Kidney tubule cell (primary cell): ENCODE data around the gene LAMP2.
"Not testable (repeated sequence)": the region's sequence is repeated elsewhere in the genome, so short reads cannot be mapped to it uniquely, and the experiment has no call there.

Experiments
- DNase-seq: peaks from one replicate; pipeline ENCODE4 v3.0.0-alpha.2; 2018; ENCODE audit warnings: low spot score

Gene LAMP2

DNA sequence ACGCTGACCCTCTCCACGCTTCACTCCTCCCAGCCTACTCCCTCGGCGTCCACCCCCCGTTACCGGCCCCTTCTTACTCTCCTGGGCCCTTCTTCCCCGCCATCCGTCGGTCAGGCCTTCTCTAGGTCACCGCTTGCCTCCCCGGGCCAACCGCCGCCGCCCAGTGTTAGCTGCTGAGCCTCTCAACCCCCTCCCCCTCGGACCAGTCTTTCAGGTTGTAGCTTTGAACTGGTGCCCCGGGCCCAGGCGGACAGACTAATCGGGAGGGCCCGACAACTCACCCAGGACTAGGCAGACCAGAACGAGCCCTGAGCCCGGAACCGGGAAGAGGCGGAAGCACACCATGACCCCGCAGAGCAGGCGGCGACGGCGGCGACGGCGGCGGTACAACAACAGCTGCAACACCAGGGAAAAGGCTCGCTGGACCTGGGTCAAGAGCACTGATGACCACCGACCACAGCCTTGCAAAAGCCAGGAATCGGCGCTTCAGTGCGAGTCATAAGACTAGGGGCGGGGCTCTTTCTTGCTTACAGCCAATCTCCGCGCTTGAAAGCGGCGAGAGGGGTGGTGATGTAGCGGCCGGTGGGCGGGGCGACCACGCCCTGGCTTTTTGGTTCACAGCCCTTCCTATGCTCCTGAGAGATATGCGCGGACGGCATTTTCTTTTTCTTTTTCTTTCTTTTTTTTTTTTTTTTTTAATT is at the start of gene LAMP2:
Gene LAMP2, minus strand, starts transcription at position 472 of the 701 bp plus-strand sequence. Its CDS starts 127 bp downstream, at position 345.
- DNase-seq, result peak; percentile 88

DNA sequence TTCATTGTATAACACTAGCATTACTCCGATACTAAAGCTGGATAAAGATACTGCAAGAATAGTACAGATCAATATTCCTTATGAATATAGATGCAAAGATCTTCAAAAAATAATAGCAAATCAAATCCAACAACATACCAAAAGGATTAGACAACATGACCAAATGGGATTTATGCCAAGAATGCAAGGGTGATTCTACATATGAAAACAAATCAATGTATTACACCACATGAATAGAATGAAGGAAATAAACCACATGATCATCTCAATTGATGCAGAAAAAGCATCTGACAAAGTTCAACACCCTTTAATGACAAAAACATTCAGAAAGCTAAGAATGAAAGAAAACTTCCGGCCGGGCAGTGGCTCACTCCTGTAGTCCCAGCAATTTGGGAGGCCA is 48.8 kb upstream of the LAMP2 start:
- DNase-seq, result peak; percentile 88

- DNase-seq, result peak; percentile 42
These were observed 45.1 kb upstream of the LAMP2 start for GRCh38 chrX:120514236-120514635.

- DNase-seq, result peak; percentile 29
These were observed 43.5 kb upstream of the LAMP2 start for GRCh38 chrX:120512627-120513026.

DNA sequence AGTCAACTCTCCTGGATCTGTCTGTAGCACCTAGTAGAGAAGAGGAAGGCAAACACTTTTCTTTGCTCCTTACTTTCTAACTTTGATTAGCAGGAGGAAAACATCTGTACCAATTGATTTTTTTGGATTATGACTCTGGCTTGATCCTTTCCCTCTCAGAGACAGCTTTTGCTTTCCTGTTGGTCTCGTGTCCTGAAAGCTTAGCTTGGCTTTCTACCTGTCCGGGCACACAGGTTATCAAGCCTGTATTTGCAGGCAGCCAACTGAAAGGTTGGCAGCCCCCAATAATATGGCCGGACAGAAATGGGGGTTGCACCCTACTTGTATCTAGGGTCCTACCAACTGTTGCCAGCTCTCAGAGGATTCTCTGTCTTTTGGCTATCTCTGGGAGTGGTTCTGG is 43.1 kb upstream of the LAMP2 start:
- no peak for DNase-seq

DNA sequence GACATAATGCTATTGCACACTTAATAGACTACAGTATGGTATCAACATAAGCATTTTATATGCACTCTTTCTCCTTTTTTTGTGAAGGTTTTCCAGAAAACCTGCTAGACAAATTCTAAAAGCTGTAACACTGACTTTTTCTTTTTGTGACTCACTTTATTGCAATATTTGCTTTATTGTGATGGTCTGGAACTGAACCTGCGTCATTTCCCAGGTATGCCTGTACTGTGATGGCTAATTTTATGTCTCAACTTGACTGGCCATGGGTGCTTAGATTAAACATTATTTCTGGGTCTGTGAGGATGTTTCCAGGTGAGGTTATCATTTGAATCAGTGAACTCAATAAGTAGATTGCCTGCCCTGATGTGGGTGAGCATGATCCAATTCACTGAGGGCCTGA is 35.5 kb upstream of the LAMP2 start:
- no peak for DNase-seq

- no peak for DNase-seq
These were observed 30.4 kb upstream of the LAMP2 start for GRCh38 chrX:120499301-120500072.

DNA sequence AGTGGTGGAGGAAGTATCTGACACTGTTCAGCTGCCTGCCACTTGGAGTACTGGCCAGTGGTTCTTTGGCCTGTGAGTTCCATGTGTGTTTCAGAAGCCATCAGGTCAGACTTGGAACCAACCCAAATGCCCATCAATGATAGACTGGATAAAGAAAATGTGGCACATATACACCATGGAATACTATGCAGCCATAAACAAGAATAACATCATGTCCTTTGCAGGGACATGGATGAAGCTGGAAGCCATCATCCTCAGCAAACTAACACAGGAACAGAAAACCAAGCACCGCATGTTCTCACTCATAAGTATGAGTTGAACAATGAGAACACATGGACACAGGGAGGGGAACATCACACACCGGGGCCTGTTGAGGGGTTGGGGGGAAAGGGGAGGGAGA is 21.0 kb upstream of the LAMP2 start:
- DNase-seq, result not testable (repeated sequence)

GRCh38 chrX:120486786-120487185 is 17.7 kb upstream of the LAMP2 start:
- no peak for DNase-seq

- peak; percentile 85 for DNase-seq
These were observed 16.8 kb upstream of the LAMP2 start for GRCh38 chrX:120485638-120486520.

- no peak for DNase-seq
These were observed 16.2 kb upstream of the LAMP2 start for GRCh38 chrX:120485315-120485637.

- peak; percentile 93 for DNase-seq
These were observed 8.4 kb upstream of the LAMP2 start for GRCh38 chrX:120477453-120477852.

DNA sequence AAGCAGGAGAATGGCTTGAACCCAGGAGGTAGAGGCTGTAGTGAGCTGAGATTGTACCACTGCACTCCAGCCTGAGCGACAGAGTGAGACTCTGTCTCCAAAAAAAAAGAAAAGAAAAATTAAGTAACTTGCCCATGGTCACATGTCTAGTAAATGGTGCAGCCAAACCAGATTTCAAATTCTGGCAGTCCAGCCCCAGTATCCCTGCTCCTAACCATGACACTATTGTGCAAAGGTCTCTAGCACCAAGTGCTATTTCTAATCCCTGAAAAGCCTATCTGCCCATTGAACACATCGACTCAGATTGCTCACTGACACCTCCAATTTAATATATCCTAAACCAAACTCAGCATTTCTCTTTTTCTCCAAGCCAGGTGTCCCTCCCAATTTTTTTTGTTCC is 7.6 kb upstream of the LAMP2 start:
- no peak for DNase-seq

GRCh38 chrX:120475447-120475846 is 6.4 kb upstream of the LAMP2 start:
- peak; percentile 33 for DNase-seq

GRCh38 chrX:120474085-120474484 is 5.0 kb upstream of the LAMP2 start:
- no peak for DNase-seq

- not testable (repeated sequence) for DNase-seq
These were observed 561 bp upstream of the LAMP2 start for GRCh38 chrX:120469657-120470056.

GRCh38 chrX:120468479-120468824 is 644 bp downstream of the LAMP2 start:
- no peak for DNase-seq

GRCh38 chrX:120468071-120468470 is 1.0 kb downstream of the LAMP2 start:
- DNase-seq, result no peak

GRCh38 chrX:120464411-120464810 is 4.7 kb downstream of the LAMP2 start:
- DNase-seq, result no peak

GRCh38 chrX:120463241-120463640 is 5.9 kb downstream of the LAMP2 start:
- no peak for DNase-seq

DNA sequence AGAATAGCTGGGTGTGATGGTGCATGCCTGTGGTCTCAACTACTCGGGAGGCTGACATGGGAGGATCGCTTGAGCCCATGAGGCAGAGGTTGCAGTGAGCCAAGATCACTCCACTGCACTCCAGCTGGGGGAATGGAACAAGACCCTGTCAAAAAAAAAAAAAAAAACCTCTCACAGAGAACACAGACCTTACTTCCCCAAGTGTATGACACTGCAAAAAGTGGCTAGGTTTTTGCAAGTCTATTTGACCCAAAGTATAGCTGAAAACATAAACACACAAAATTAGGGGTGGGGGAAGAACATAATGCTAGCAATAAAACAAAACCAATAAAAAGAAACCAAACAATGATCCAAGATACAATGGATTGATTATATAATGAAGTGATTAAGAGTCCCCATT is 6.7 kb downstream of the LAMP2 start:
- no peak for DNase-seq

DNA sequence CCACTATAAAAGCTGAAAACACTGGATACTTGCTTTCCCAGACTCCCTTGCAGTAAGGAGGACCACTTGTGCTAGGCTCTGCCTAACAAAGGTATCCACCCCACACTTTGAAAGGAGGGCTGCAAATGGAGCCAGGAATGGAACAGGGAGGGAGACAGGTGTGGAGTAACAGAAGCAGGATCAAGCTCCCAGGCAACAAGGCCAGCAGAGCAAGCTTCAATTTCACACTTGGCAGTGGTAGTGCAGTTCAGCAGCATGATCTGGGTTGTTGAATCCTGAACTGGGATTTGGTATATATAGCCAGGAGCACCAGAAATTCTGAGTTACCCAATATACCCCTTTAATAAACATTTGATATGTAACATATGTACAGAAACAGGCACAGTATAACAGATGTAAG is 9.8 kb downstream of the LAMP2 start:
- no peak for DNase-seq

GRCh38 chrX:120457766-120458180 is 11.3 kb downstream of the LAMP2 start:
- peak; percentile 78 for DNase-seq
